A673 (cell line): Measurements from ENCODE around the gene SFSWAP.
"Not testable (repeated sequence)": the region's sequence is repeated elsewhere in the genome, so short reads cannot be mapped to it uniquely, and the experiment has no call there.

Source experiments
- EZH2 ChIP-seq: fragments of 200-600 bp; sonication (generic); IDR thresholded peaks from 2 replicates; pipeline ENCODE4 v1.6.1; 2017; ENCODE audit warnings: borderline replicate concordance, low read depth, mild to moderate bottlenecking, mixed read lengths, antibody characterized with exemption, low read length; ENCODE audit not compliant: poor library complexity, severe bottlenecking
- TF ChIP-seq, protein P1 (sequence below): fragments of 300-800, 200-600 bp; sonication (generic); conservative IDR thresholded peaks from 2 replicates; pipeline ENCODE4 v1.5.1; 2017; ENCODE audit warnings: low read depth, mild to moderate bottlenecking, antibody characterized with exemption, low read length, moderate library complexity, mixed read lengths

- TF ChIP-seq, protein P1, sequence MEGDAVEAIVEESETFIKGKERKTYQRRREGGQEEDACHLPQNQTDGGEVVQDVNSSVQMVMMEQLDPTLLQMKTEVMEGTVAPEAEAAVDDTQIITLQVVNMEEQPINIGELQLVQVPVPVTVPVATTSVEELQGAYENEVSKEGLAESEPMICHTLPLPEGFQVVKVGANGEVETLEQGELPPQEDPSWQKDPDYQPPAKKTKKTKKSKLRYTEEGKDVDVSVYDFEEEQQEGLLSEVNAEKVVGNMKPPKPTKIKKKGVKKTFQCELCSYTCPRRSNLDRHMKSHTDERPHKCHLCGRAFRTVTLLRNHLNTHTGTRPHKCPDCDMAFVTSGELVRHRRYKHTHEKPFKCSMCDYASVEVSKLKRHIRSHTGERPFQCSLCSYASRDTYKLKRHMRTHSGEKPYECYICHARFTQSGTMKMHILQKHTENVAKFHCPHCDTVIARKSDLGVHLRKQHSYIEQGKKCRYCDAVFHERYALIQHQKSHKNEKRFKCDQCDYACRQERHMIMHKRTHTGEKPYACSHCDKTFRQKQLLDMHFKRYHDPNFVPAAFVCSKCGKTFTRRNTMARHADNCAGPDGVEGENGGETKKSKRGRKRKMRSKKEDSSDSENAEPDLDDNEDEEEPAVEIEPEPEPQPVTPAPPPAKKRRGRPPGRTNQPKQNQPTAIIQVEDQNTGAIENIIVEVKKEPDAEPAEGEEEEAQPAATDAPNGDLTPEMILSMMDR = not testable (repeated sequence)
- TF ChIP-seq EZH2 = not testable (repeated sequence)
These were observed 30.3 kb upstream of the SFSWAP start for GRCh38 chr12:131680392-131681256.
